ENCODE measurements around the gene NDRG4.

NDRG4 gene

DNA sequence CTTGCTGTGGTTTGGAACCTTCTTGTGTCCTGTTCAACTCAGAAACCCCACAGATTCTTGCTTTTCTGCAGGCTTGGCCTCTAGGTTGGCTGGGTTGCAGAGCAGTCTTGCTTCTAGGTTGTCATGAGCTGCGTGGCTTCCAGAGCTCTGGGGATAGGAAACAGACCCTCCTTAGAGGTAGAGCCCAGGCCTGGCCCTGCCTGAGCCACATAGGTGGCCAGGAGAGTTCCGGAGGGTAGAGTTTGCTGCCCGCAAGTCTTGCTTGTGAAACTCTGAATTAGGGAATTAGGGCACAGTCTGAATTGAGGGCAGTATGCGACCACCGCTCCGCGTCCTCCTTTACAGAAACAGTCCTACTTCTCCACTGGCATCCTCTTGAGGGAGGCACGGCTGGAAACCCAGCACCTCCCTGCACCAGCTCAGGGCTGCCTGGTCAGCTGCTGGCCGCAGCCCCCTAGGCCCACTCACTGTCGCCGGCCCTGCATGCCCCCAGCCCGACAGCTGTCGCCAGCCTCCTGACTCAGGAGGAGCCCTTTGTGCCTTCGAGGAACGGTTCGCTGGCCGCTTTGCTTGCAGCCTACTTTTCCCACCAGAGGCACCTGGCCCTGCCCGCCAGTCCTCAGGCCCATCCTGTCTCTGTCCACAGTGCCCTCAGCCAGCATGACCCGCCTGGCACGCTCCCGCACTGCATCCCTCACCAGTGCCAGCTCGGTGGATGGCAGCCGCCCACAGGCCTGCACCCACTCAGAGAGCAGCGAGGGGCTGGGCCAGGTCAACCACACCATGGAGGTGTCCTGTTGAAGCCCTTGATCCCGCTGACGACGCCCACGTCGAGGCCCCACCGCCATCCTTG lies 11.1 kb downstream of the NDRG4 start:
- no peak for DNase-seq

DNA sequence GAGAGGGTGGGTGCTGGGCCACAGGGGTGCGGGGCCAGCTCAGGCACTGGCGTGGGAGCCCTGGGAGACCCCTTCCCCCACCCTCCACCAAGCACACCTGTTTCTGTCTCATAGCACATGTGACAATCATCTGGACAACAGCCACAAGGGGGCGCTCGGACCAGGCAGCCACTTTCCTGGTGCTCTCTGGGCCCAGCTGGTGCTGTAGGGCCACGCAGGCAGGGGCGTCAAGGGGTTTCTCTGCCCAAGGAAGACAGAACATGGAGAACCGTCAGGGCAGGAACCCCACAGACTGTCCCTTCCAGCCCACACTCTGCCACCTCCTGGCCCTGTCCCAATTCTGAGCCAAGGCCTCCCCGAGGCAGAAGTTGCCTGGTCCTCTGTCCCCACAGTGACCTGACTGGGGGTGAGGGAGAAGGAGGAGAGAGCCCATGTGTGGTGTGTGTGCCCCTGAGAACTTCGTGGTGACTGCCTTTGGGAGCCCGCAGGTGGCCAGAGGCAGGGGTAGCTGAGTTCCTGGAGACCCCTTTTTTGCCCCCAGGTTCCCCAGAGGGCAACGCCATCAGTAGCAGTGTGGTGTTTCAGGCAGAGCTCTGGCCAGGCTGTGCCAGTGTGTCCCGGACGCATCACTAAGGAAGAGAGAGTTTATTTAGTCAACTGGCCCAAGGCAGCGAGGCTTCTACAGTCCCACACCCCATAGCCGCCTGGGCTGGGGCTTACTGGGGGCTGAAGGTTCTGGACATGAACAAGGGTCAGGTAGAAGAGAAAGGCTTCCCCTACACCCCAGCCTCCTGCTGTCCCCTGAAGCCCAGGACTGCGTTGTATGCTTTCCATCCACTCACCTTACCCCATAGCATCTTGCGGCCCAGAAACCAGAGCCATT lies 12.2 kb downstream of the NDRG4 start:
- DNase-seq = peak; percentile 24

DNA sequence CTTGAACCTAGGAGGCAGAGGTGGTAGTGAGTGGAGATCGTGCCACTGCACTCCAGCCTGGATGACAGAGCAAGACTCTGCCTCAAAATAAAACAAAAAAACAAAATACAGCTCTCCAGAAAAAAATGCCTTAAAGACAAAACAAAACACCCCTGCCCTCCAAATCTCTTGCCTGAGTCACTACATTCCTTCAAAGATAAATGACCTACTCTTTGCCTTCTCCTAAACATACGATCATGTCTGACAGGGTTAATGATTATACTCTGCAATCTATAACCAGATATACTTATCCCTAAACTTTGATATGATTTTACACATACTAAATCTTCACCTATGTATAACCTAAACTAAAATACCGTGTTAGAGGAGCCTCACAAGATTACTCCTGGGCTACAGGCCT lies 13.9 kb downstream of the NDRG4 start:
- DNase-seq = no peak

DNA sequence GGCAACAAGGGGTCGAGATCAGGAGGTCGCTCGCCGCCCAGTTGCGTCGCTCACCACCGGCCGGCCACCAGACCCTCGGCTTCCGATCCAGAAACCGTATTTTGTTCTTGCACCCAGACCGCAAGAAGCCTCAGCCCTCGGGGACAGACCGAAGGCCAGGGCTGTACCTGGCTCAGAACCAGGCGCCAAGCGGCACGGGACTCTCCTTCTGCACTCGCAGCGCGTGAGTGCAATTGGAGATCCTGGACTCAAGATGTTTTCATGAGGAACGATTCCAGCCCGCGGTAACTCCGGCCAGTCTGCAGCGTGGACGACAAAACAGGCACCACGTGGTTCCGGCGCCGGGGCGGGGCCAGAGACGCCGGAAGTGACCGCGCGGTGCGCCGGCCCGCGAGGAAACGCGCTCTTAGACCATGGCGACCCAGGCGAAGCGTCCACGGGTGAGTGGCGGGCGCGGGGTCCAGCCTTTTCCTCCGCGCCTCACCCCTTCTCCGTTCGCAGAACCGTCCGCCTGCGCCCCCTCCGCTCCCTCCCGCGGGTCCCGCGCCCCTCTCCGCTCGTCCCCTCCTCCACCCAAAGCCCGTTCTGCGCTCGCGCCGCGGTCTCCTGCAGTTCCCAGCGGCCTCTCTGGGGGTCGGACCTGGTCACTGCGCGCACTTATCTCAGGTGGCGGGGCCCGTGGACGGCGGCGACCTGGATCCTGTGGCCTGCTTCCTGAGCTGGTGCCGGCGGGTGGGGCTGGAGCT lies 15.4 kb downstream of the NDRG4 start, which contains the start of gene SETD6:
Gene SETD6 (plus strand): TSS at position 393 of the 746 bp plus-strand sequence. CDS start 21 bp downstream, at position 414.
- DNase-seq = peak; percentile 64

DNA sequence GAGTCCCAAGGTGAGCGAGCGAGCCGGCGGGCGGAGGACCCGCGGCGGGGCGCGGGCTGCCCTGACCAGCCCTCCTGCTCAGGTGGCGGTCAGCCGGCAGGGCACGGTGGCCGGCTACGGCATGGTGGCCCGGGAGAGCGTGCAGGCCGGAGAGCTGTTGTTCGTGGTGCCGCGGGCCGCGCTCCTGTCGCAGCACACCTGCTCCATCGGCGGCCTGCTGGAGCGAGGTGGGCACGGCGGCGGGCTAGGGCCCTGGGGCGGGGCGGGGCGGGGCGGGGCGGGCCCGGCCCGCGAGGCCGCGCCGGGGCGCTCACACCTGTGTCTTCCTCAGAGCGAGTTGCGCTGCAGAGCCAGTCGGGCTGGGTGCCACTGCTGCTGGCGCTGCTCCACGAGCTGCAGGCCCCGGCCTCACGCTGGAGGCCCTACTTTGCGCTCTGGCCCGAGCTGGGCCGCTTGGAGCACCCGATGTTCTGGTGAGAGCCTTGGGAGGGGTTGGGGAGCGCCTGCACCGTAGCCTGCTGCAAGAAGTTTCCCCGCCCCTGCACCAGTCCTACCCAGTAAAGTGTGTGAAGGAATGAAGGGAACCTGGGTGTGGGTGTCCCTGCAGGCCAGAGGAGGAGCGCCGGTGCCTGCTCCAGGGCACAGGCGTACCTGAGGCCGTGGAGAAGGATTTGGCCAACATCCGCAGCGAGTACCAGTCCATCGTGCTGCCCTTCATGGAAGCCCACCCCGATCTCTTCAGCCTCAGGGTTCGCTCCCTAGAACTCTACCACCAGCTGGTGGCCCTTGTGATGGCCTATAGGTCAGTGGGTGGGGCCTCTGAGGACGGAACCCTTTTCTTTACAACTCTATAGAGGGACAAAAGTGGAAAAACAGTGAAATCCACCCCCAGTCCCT lies 16.2 kb downstream of the NDRG4 start:
- DNase-seq = peak; percentile 26

DNA sequence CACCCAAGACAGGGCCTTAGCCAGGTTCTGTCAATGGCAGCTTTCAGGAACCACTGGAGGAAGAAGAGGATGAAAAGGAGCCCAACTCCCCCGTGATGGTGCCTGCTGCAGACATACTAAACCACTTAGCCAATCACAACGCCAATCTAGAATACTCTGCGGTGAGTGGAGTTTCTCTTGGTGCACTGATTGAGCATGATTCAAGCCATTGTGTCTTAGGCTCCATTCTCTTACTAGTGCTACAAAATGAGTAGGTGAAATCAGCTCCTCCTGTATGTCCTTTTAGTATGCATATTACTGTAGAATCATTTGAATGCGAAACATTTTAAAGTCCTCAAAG lies 16.8 kb downstream of the NDRG4 start:
- no peak for DNase-seq

DNA sequence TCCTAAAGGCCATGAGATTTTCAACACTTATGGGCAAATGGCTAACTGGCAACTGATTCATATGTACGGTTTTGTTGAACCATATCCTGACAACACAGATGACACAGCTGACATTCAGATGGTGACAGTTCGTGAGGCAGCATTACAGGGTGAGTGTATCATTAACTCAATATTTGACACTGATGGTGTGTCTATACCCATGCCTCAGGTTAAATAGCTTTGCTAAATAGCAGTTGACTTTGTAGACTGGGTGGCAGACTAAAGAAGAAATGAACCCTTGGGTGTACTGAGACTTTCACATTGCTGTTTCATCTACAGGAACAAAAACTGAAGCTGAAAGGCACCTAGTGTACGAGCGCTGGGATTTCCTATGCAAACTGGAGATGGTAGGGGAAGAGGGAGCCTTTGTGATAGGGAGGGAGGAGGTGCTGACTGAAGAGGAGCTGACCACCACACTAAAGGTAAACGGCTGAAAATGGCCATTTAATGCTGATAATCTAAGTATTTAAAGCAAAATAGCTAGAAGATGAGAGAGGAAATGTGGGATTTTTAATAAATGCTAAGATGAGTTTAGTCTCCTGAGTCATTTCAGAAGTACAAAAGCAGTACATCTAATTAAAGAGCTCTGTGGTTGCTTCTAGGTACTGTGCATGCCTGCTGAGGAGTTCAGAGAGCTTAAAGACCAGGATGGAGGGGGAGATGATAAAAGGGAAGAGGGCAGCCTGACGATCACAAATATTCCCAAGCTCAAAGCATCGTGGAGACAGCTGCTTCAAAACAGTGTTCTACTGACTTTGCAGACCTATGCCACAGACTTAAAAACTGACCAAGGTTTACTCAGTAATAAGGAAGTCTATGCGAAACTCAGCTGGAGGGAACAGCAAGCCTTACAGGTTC lies 18.4 kb downstream of the NDRG4 start:
- DNase-seq = no peak

DNA sequence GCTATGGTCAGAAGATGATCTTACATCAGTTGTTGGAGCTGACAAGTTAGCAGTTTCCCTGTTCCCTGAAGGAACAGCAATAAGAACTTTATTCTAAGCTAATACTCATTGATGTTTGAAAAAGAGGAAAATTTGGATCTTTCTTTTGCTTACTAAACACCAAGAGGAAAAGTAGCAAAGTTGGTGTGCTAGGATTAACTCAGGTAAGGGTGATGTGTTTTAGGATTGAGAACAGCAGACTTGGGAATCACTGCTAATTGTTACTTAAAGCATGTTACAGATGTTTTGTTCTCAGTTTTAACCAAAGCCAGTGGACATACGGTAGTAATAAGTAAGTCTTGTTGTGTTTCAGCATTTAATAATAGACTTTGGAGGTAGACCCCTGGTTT lies 19.0 kb downstream of the NDRG4 start:
- no peak for DNase-seq

DNA sequence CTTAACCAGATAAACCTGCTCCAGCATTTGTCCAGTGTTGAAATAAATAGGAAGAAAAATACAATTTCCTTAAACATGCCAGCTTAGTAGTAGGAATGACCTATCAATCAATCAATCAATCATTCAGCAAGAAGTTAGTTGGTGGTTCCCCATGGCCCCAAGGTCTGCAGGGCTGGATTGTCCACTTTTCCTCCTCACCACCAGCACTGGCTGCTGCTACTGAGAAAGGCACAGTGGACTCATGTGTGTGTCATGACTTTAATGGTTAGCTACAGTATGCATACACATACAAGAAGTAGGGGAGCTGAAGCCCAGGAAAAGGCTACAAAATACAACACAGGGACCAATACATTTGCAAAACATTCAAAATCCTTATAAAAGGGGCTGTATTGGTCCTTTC lies 19.8 kb downstream of the NDRG4 start:
- DNase-seq = no peak

DNA sequence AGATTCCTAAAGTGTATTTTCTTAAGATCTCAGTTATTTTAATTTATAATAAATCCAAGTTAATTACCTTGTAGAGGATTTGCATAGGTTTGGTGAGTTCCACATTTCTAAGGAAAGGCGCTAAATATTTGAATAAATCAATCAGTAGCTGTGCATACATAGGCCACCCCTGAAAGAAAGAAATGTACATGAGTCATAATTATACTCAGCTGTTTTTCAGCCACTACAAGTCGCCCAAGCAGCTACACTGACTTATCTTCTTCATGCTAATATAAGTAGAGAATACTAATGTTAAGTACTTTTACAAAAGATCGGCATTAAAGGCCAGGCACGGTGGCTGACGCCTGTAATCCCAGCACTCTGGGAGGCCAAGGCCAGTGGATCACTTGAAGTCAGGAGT lies 30.2 kb downstream of the NDRG4 start:
- no peak for DNase-seq

DNA sequence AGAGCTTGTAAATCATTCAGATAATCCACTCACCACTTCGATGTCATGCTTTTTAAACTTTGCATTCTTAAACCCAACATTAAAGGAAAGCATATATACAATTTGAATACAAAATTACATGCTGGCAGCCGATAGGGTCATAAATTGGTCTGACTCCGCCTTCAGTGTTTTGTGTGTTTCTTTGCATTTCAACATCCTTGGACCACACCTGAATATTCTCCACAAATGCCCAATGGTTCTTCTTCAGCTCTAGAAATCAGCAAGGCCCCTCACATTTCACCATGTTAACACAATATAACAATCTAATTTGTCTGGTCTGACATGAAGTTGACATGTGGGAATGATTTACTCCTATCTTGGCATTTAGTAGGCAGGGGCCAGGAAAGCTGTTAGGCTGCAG lies 32.5 kb downstream of the NDRG4 start:
- no peak for DNase-seq

DNA sequence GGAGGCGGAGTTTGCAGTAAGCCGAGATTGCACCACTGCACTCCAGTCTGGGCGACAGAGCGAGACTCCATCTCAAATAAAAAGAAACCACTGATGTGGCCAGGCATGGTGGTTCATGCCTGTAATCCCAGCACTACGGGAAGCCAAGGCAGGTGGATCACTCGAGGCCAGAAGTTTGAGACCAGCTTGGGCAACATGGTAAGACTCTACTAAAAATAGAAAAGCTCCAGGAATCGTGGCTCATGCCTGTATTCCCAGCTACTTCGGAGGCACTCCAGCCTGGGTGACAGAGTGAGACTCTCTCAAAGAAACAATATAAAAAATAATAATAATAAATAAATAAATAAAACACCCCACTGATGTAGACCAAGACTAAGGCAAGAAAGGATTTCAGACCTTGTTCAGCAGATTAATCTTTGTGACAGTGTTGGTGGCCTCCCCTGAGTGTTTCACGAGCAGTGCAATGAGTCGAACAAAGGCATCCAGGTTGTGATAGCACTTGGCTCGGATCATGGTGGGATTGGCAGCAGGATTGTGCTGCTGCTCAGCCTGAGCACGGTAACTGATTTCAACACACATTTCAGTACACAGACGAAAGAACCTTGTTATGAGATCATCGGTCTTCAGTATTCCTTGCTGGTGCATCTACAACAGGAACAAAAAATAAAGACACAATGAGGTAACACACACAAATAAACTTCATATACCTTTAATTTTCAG lies 34.0 kb downstream of the NDRG4 start:
- DNase-seq = no peak

DNA sequence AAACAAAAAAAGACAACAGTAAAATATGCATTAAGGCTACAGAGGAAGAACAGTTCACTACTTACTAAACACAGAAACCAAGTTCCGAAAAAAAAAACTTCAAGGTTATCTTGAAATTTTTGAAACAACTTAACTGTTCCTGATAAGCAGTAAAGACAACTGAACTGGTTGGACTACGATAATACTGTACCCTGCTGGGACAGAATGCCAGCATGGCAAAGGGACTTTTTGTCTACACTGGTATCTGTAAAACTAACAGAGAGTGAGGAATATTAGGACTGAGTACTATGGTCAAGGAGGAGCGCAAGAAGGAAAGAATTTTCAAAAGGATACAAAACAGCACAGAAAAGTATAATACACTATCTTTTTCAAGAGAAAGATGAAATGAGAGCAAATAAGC lies 35.2 kb downstream of the NDRG4 start:
- DNase-seq = no peak

DNA sequence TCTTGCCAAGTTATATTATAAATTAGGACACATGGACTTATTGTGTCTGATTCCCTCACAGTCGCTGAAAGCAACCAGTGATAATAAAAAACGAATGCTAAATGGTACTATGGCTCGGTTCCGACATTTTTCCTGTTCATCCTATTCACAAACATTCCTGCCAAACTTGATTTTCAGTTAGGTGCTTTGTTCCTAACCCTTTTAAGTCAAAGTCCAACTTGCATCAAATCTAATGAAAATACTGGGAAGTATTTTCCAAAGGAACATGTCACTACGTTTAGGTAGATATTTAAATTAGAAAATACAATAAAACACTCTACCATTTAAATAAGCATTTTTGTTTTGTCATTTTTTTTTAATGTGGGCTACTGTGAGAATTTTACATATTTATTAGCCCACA lies 36.3 kb downstream of the NDRG4 start:
- DNase-seq = no peak

DNA sequence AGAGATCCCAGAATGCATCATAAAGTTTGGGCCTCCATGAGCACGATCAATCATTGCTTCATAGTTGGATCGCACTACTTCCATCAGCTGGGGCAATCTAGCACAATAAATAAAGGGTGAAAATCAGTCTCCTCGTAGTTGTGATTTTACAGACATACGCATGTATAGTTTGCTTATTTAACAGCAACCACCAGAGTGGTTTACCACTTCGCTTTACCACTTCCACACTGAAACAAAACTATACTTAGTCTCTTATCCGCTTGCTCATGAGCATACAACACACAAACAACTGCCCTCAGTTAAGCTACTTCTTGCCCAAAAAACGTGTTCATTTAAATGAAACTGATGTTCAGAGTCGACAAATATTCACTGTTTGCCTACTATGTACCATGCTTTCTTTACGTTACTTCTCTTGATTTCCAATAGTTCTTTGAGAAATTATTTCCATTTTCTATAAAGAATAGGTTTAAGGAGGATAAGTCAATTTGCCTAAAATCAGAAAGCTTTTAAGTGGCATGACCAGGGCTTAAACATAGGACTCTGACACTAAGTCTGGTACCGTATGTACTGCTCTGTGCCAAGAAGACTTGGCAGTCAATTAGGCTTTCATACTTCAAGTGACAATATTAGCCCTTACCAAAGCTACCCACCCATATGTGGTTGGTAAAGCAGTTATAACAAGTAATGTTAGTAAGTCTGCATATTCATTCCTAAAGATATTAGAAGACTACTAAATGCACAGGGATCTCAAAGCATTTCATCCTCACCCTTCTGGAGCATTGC lies 37.4 kb downstream of the NDRG4 start:
- DNase-seq = no peak

DNA sequence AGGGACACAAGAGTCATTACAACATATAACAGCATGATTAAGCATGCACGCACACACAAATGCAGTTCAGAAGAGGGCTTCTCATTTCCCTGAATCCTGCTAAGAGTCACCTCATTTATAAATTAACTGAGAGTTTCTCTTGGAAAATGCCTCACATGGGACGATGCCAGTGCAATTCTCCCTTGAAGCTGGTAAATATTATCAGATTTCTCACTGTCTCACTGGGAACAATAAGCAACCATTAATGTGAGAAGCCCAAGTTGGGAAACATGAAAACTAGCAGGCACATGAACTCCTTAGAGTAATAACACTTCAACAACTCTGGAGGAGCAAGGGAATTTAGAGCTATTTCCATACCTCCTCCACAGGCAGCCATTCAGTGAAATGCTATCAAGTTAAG lies 41.8 kb downstream of the NDRG4 start:
- DNase-seq = no peak

DNA sequence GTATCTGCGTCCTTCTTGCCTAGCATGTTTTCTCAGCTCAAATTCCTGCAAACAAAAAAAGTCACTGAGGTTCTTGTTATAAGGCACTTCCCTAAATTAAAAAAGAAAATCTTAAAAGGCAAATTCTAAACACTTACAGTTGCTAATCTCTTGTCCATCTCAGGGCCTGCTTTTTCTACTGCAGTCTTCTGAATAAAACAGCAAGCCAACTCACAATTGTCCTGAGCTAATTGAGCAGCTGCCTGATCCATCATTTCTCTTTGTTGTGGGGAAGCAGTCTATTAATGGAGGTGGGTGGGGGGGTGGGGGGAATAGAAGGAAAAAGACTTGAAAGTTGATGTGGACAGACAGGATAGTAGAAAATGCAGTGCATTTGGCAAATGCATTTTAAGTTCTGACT lies 42.3 kb downstream of the NDRG4 start:
- DNase-seq = no peak

DNA sequence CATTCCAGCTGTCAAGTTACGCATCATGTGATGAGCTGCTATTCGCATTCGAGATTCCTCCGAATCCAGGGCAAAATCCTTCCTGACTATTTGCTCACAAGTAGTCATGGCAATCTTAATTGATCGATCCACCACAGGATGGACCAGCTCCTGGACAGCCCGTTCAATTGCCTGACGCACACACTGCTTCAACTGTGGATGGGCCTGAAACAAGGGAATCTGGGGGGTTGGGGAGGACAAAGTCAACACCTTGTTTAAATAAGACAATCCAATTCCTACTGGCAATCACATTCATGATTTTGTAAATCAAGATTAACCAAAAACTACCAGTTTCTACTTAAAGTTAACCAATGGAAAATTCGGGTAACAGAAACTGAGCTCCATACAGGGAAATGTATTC lies 43.7 kb downstream of the NDRG4 start:
- DNase-seq = no peak

DNA sequence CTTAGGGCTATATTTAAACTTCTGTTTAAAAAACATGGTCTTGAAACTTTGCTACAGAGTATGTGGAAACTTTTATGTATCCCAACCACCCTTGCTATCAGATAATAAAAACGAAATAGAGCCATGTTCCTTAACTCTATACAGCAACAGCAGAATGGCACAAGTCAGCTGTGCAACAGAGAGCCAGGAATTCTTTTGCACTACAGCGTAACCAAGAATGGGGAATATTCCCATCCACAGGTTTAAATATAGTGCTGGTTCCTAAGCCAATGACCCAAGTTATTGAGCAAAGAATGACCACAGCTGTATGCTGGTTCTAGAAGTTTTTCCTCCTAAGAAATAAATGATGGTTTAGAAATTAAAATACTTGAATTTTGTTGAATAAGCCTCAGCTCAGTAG lies 48.4 kb downstream of the NDRG4 start:
- DNase-seq = no peak

DNA sequence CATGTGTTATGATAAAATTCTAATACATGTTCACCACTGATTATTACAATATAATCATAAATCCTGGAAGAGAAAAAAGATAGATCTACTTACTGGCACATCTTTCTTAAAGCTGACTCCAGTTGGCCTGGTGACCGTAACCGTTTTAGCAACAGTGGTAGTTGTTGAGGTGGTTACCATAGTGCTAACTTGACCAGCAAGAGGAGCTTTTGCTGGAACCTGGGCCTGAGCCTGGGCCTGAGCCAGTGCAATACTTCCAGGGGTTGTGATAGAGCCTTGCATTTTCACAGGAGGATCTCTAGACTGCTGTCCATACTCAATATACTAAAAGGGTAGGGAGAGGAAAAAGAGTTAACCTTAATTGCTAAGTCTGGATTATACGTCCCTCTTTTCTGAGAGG lies 51.6 kb downstream of the NDRG4 start:
- no peak for DNase-seq

Data from NCI-H1105 treated with DMSO at 0.1 percent for 48 hours (cell line).